ENCODE measurements around the gene RMDN3.

The RMDN3 gene

GRCh38 chr15:40754883-40755811 lies at the start of gene RMDN3:
Gene RMDN3 (minus strand): TSS chr15:40755254. CDS start chr15:40754783, 471 bp downstream.
- peak; percentile 94 for ATAC-seq

GRCh38 chr15:40803688-40804087 lies 48.6 kb upstream of the RMDN3 start:
- no peak for ATAC-seq
- no peak for DNase-seq

More at GRCh38 chr15:40754883-40755811, at the start of gene RMDN3:
- peak; percentile 96 for DNase-seq

- ATAC-seq (no peak), DNase-seq (no peak)
Observed at GRCh38 chr15:40803076-40803475, 48.0 kb upstream of the RMDN3 start.

- no peak for DNase-seq
- ATAC-seq: no peak
Observed at GRCh38 chr15:40799523-40799922, 44.5 kb upstream of the RMDN3 start.

GRCh38 chr15:40796512-40796911 lies 41.5 kb upstream of the RMDN3 start:
- DNase-seq: no peak
- no peak for ATAC-seq

- DNase-seq (no peak), ATAC-seq (no peak)
Observed at GRCh38 chr15:40796041-40796440, 41.0 kb upstream of the RMDN3 start.

- peak; percentile 25 for ATAC-seq
- DNase-seq: peak; percentile 26
Observed at GRCh38 chr15:40793216-40793989, 38.3 kb upstream of the RMDN3 start.

- DNase-seq: no peak
- ATAC-seq: no peak
Observed at GRCh38 chr15:40792394-40792793, 37.3 kb upstream of the RMDN3 start.

GRCh38 chr15:40790718-40791117 lies 35.7 kb upstream of the RMDN3 start:
- ATAC-seq (no peak), DNase-seq (no peak)

GRCh38 chr15:40789999-40790398 lies 34.9 kb upstream of the RMDN3 start:
- no peak for DNase-seq
- no peak for ATAC-seq

- ATAC-seq (no peak), DNase-seq (no peak)
Observed at GRCh38 chr15:40789119-40789518, 34.1 kb upstream of the RMDN3 start.

GRCh38 chr15:40787991-40788390 lies 32.9 kb upstream of the RMDN3 start:
- ATAC-seq (peak; percentile 15), DNase-seq (no peak)

GRCh38 chr15:40787344-40787841 lies 32.3 kb upstream of the RMDN3 start:
- peak; percentile 74 for DNase-seq

GRCh38 chr15:40785814-40786213 lies 30.8 kb upstream of the RMDN3 start:
- DNase-seq (no peak), ATAC-seq (no peak)

More at GRCh38 chr15:40787344-40787841, 32.3 kb upstream of the RMDN3 start:
- ATAC-seq: peak; percentile 94

GRCh38 chr15:40785164-40785563 lies 30.1 kb upstream of the RMDN3 start:
- DNase-seq: no peak
- no peak for ATAC-seq

GRCh38 chr15:40782609-40783227 lies 27.7 kb upstream of the RMDN3 start:
- ATAC-seq (peak; percentile 90), DNase-seq (peak; percentile 80)

- ATAC-seq (peak; percentile 89), DNase-seq (peak; percentile 61)
Observed at GRCh38 chr15:40776537-40777141, 21.6 kb upstream of the RMDN3 start.

- no peak for DNase-seq
- no peak for ATAC-seq
Observed at GRCh38 chr15:40775740-40776536, 20.9 kb upstream of the RMDN3 start.

- DNase-seq (no peak), ATAC-seq (no peak)
Observed at GRCh38 chr15:40775007-40775406, 20.0 kb upstream of the RMDN3 start.

GRCh38 chr15:40773902-40774301 lies 18.8 kb upstream of the RMDN3 start:
- DNase-seq: no peak
- ATAC-seq: no peak

- DNase-seq: no peak
- ATAC-seq: no peak
Observed at GRCh38 chr15:40773496-40773895, 18.4 kb upstream of the RMDN3 start.
